A549 (cell line): ENCODE data around the gene BET1L. TPM values are rescaled to one million over a fixed set of nuclear protein-coding genes. Genes with fewer than 3 reads are reported as not detected.

ENCODE experiments used
- ATAC-seq, 2 experiments: fragments of 200-7000 bp in 1 of 2; fragments of >200 bp in 1 of 2; cut with Nextera tagmentation in 1 of 2; cut with Tn5 transposase in 1 of 2; 3 replicates each; pipeline versions ENCODE4 v1.8.0 to v1.9.1; 2018 to 2020; ENCODE audit warnings: mild to moderate bottlenecking in 1 of 2, moderate library complexity in 1 of 2
- CTCF ChIA-PET: fragments of 300-600 bp; sonication (Branson Sonifier 250); formaldehyde crosslinking; extraction: SDS; loops from one replicate; lab custom pipeline; 2021; ENCODE audit warnings: antibody characterized with exemption, inconsistent platforms; lab: Yijun Ruan, JAX
- POLR2A ChIA-PET: fragments of 350-600 bp; formaldehyde crosslinking; extraction: SDS; loops from one replicate; lab custom pipeline; 2021; ENCODE audit warnings: antibody characterized with exemption, inconsistent platforms; lab: Yijun Ruan, JAX
- DNase-seq, 2 experiments: peaks; one replicate each; pipeline versions ENCODE4 v3.0.0 to v3.0.0-alpha.2; 2011 to 2016; ENCODE audit warnings: low read depth in 1 of 2, low spot score in 1 of 2
- FAIRE-seq: peaks from 2 replicates; lab custom pipeline; 2011; peaks lifted over from hg19 to GRCh38; lab: Jason Lieb, UNC
- H3K27ac ChIP-seq, 2 experiments: fragments of >200 bp; sonication (Bioruptor Twin); formaldehyde crosslinking; 3 replicates each; pipeline ENCODE4 v1.5.1; 2016 to 2017
- H3K4me1 ChIP-seq: fragments of >200 bp; sonication (Bioruptor Twin); formaldehyde crosslinking; 3 replicates; pipeline ENCODE4 v1.6.1; 2016
- H3K4me2 ChIP-seq: fragments of >200 bp; sonication (Bioruptor Twin); formaldehyde crosslinking; 3 replicates; pipeline ENCODE4 v1.6.1; 2016
- H3K4me3 ChIP-seq: fragments of >200 bp; sonication (Bioruptor Twin); formaldehyde crosslinking; 3 replicates; pipeline ENCODE4 v1.5.1; 2016
- H3K9me3 ChIP-seq: fragments of >200 bp; sonication (Bioruptor Twin); formaldehyde crosslinking; 3 replicates; pipeline ENCODE4 v1.6.1; 2016
- CEBPB ChIP-seq, 2 experiments: fragments of >200 bp in 1 of 2; sonication (Bioruptor Twin) in 1 of 2; formaldehyde crosslinking in 1 of 2; IDR thresholded peaks; 2 replicates each; pipeline ENCODE4 v1.6.1; 2012 to 2016
- E2F6 ChIP-seq: IDR thresholded peaks from 2 replicates; pipeline ENCODE4 v1.6.1; 2012; ENCODE audit warnings: low read depth, borderline replicate concordance
- EHF ChIP-seq: fragments of 250-450 bp; sonication (Bioruptor Pico); IDR thresholded peaks from 2 replicates; pipeline ENCODE4 v1.5.0; 2020; ENCODE audit warnings: mild to moderate bottlenecking
- ELK1 ChIP-seq: fragments of 150-350 bp; IDR thresholded peaks from 2 replicates; pipeline ENCODE4 v1.6.1; 2014; ENCODE audit warnings: low read depth, mild to moderate bottlenecking, low read length
- EP300 ChIP-seq, 2 experiments: fragments of >200 bp; sonication (Bioruptor Twin); formaldehyde crosslinking; IDR thresholded peaks; 2 replicates in 1 of 2; 3 replicates in 1 of 2; pipeline ENCODE4 v1.6.1; 2016 to 2017
- FOSL2 ChIP-seq, 2 experiments: fragments of 450-650 bp in 1 of 2; fragments of >200 bp in 1 of 2; sonication (Bioruptor Twin) in 1 of 2; formaldehyde crosslinking; IDR thresholded peaks; 2 replicates each; pipeline versions ENCODE4 v1.5.0 to v1.6.1; 2016 to 2020; ENCODE audit warnings: mild to moderate bottlenecking in 1 of 2, moderate library complexity in 1 of 2
- FOXS1 ChIP-seq: fragments of 250-450 bp; sonication (Bioruptor Pico); IDR thresholded peaks from 2 replicates; pipeline ENCODE4 v1.5.0; 2020; ENCODE audit warnings: mild to moderate bottlenecking, moderate library complexity
- HOXB13 ChIP-seq: fragments of 250-450 bp; sonication (Bioruptor Pico); IDR thresholded peaks from 2 replicates; pipeline ENCODE4 v1.5.0; 2020; ENCODE audit warnings: low read depth, mild to moderate bottlenecking, moderate library complexity
- MAFK ChIP-seq: fragments of 450-650 bp; IDR thresholded peaks from 2 replicates; pipeline ENCODE4 v1.6.1; 2014; ENCODE audit not compliant: partially characterized antibody
- MAZ ChIP-seq: fragments of 150-350 bp; IDR thresholded peaks from 2 replicates; pipeline ENCODE4 v1.6.1; 2014; ENCODE audit warnings: antibody characterized with exemption, low read depth, low read length, borderline replicate concordance
- NR3C1 ChIP-seq: fragments of >200 bp; sonication (Bioruptor Twin); formaldehyde crosslinking; IDR thresholded peaks from 3 replicates; pipeline ENCODE4 v1.6.1; 2017
- POLR2A ChIP-seq: IDR thresholded peaks from 2 replicates; pipeline ENCODE4 v1.6.1; 2012; ENCODE audit warnings: mild to moderate bottlenecking, low read length
- POLR2AphosphoS2 ChIP-seq: conservative IDR thresholded peaks from 2 replicates; pipeline ENCODE4 v1.6.1; 2012; ENCODE audit warnings: low read length, improper control_type of control experiment, inconsistent platforms
- RARB ChIP-seq: fragments of 250-450 bp; sonication (Bioruptor Pico); IDR thresholded peaks from 2 replicates; pipeline ENCODE4 v1.8.0; 2021; ENCODE audit warnings: mild to moderate bottlenecking, moderate library complexity
- RCOR1 ChIP-seq: fragments of 150-350 bp; IDR thresholded peaks from 2 replicates; pipeline ENCODE4 v1.6.1; 2014; ENCODE audit warnings: antibody characterized with exemption, low read length, low read depth
- REST ChIP-seq: fragments of 200-600 bp; sonication (generic); IDR thresholded peaks from 2 replicates; pipeline ENCODE4 v1.6.1; 2016; ENCODE audit warnings: antibody characterized with exemption, mild to moderate bottlenecking, moderate library complexity
- SMC3 ChIP-seq: fragments of >200 bp; sonication (Bioruptor Twin); formaldehyde crosslinking; IDR thresholded peaks from 3 replicates; pipeline ENCODE4 v1.6.1; 2018; ENCODE audit warnings: inconsistent platforms
- SREBF2 ChIP-seq: fragments of 450-650 bp; IDR thresholded peaks from 2 replicates; pipeline ENCODE4 v1.6.1; 2014; ENCODE audit warnings: mild to moderate bottlenecking, moderate library complexity
- TFCP2L1 ChIP-seq: fragments of 250-450 bp; sonication (Bioruptor Pico); IDR thresholded peaks from 2 replicates; pipeline ENCODE4 v1.5.0; 2021; ENCODE audit warnings: mild to moderate bottlenecking
- TP53 ChIP-seq: fragments of 250-450 bp; sonication (Bioruptor Pico); IDR thresholded peaks from 2 replicates; pipeline ENCODE4 v1.5.0; 2021; ENCODE audit warnings: mild to moderate bottlenecking, moderate library complexity
- ZSCAN20 ChIP-seq: fragments of 250-450 bp; sonication (Bioruptor Pico); IDR thresholded peaks from 2 replicates; pipeline ENCODE4 v1.8.0; 2022; ENCODE audit warnings: mild to moderate bottlenecking, moderate library complexity
- WGBS: methylation state at CpG from one replicate; pipeline ENCODE4 v1.1.6; 2017; ENCODE audit errors: missing lambda C conversion rate; 5-methylcytosine and 5-hydroxymethylcytosine counted together
- polyA plus RNA-seq, 4 experiments: library from polyadenylated mRNA; depleted of rRNA in 3 of 4; stranded (reverse); fragments of >200 nt; fragmentation: RNase III in 1 of 4; extraction: RNeasy Plus Mini Kit Qiagen cat#74134 plus additional on column Dnase treatment in 1 of 4; gene quantifications; 2 replicates in 3 of 4; 3 replicates in 1 of 4; pipeline ENCODE4 v1.2.3, GENCODE V29; 2011 to 2017

Gene BET1L
- polyA plus RNA-seq, 2 of the 4 experiments (the other 2 are of a cell fraction), result 28.5 to 44.5 TPM

GRCh38 chr11:212150-213100, 5.2 kb upstream of the BET1L start:
- Histone ChIP-seq H3K4me1 (peaks cover 16% of the 10 kb centered on the region), H3K4me3 (no peak overlapping the region), H3K4me2 (no peak overlapping the region)
- no peak for DNase-seq
- FAIRE-seq, result no peak
- ATAC-seq, result no peak
- POLR2A ChIA-PET, result no interaction called here
- 93% methylated on average over 14 of the region's 17 CpGs for WGBS
- TF ChIP-seq EHF (CRISPR knock-in tag) (no peak), CEBPB (IDR thresholded peaks at IDR 0.05) (no peak), SREBF2 (no peak)
- TF ChIP-seq, all 56 proteins: peak for 0
- CTCF ChIA-PET, result interaction anchor here (0.9 to 1.4 kb wide), 5 partner anchors 36 to 236 kb away, joined by 3 to 5 read pairs (median 4); no protein-coding TSS in a partner anchor
- Histone ChIP-seq H3K9me3 (no peaks in the 10 kb centered on the region), H3K27ac (no peak overlapping the region)

- no peak overlapping the region for H3K27ac ChIP-seq
- no peaks in the 10 kb centered on the region for H3K9me3 ChIP-seq
- DNase-seq (no peak), FAIRE-seq (no peak), ATAC-seq (no peak)
- CTCF ChIA-PET, result interaction anchor here (1.3 to 1.4 kb wide), 2 partner anchors 47 to 151 kb away, joined by 3 to 5 read pairs; no protein-coding TSS in a partner anchor
- 95% methylated on average over 9 of the region's 9 CpGs for WGBS
- POLR2A ChIA-PET, result no interaction called here
- H3K4me1 ChIP-seq, result peaks cover 16% of the 10 kb centered on the region
- TF ChIP-seq MAFK (no peak), REST (no peak), TP53 (no peak), EP300 (IDR thresholded peaks at IDR 0.05) (no peak), ZSCAN20 (CRISPR knock-in tag) (no peak), MAZ (no peak), CEBPB (IDR thresholded peaks at IDR 0.05) (no peak), FOXS1 (CRISPR knock-in tag) (no peak), FOSL2 (IDR thresholded peaks at IDR 0.05) (no peak), FOSL2 (CRISPR knock-in tag; IDR thresholded peaks at IDR 0.05) (no peak), SMC3 (no peak), E2F6 (no peak), ELK1 (no peak), HOXB13 (CRISPR knock-in tag) (no peak)
- H3K4me3 ChIP-seq, result no peak overlapping the region
- H3K4me2 ChIP-seq, result no peak overlapping the region
Observed at GRCh38 chr11:211741-212140, 4.5 kb upstream of the BET1L start.

- H3K9me3 ChIP-seq, result no peaks in the 10 kb centered on the region
- ATAC-seq (no peak), DNase-seq (no peak), FAIRE-seq (no peak)
- POLR2A ChIA-PET, result no interaction called here
- H3K27ac ChIP-seq, result no peak overlapping the region
- no peak overlapping the region for H3K4me3 ChIP-seq
- CTCF ChIA-PET, result interaction anchor here (1.1 to 1.4 kb wide), 3 partner anchors 17 to 152 kb away, joined by 3 to 5 read pairs (median 3); no protein-coding TSS in a partner anchor
- TF ChIP-seq TFCP2L1 (CRISPR knock-in tag), result no peak
- TF ChIP-seq POLR2A, result no peak
- no peak for TF ChIP-seq SMC3
- no peak for TF ChIP-seq ELK1
- no peak for TF ChIP-seq RARB (CRISPR knock-in tag)
- TF ChIP-seq POLR2AphosphoS2, result no peak; the same call in 1 of the 2 replicates
- no peak for TF ChIP-seq NR3C1
- TF ChIP-seq FOSL2 (IDR thresholded peaks at IDR 0.05), result no peak
- no peak for TF ChIP-seq FOSL2 (CRISPR knock-in tag; IDR thresholded peaks at IDR 0.05)
- no peak for TF ChIP-seq RCOR1
- H3K4me2 ChIP-seq, result no peak overlapping the region
- H3K4me1 ChIP-seq, result peaks cover 17% of the 10 kb centered on the region
- WGBS, result 89% methylated on average over 5 of the region's 5 CpGs
Observed at GRCh38 chr11:211295-211694, 4.1 kb upstream of the BET1L start.
